Stomach (tissue), 4 donors: ENCODE data around the gene SMG5.

Experiments used
- POLR2A ChIP-seq, 4 donors: fragments of 450-650 bp; IDR thresholded peaks; one replicate each; pipeline ENCODE4 v1.6.1; 2016; ENCODE audit warnings: antibody characterized with exemption in 4 of 4, control low read depth in 2 of 4, mild to moderate bottlenecking in 1 of 4, moderate library complexity in 1 of 4
- POLR2AphosphoS5 ChIP-seq, 3 donors: sonication (generic); formaldehyde crosslinking; IDR thresholded peaks; one replicate each; pipeline ENCODE4 v1.6.1; 2016; ENCODE audit warnings: antibody characterized with exemption in 3 of 3
- TF ChIP-seq, protein P1 (sequence below), 7 experiments: fragments of 450-650 bp in 4 of 7; fragments of 200-600 bp in 3 of 7; sonication (generic) in 3 of 7; IDR thresholded peaks; one replicate each; pipeline ENCODE4 v1.5.1; 2016 to 2019; ENCODE audit warnings: antibody characterized with exemption in 7 of 7, control low read depth in 2 of 7, mild to moderate bottlenecking in 1 of 7

DNA sequence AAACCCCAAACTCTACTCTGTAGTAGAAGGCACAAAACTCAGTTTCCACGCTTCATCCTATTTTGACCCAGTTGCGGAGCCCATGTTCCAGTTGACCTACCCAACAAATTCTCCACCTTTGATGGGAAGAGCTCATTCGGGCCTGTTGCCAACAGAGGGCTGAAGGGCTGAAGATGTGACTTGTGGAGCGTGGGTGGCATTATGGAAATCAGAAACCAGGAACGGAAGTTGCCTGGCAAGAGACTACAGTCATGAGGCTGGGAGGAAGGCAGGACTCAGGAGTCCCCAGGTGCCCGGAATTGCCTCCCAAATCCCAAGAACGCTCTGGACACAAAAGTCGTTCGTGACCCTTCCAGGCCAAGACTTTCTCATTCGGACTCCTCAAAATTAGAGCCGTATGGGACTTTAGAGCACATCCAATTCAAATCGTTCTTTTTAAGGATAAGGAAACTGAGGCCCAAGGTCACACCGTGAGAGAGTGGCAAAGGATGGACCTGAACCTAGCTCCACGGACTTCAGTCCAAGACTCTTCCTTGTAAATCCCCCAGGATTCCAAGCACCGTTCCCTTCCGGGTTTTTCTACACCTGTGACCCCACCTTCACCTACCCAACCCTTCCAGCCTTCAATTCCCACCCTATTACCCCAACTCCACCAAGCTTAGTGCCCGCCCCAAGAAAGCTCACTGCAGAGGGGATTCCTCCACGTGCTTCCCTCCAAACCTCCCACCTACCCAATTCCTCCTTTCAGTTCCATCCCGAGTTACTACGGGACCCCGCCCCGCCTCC, 739 bp downstream of the SMG5 start:
- TF ChIP-seq, protein P1, sequence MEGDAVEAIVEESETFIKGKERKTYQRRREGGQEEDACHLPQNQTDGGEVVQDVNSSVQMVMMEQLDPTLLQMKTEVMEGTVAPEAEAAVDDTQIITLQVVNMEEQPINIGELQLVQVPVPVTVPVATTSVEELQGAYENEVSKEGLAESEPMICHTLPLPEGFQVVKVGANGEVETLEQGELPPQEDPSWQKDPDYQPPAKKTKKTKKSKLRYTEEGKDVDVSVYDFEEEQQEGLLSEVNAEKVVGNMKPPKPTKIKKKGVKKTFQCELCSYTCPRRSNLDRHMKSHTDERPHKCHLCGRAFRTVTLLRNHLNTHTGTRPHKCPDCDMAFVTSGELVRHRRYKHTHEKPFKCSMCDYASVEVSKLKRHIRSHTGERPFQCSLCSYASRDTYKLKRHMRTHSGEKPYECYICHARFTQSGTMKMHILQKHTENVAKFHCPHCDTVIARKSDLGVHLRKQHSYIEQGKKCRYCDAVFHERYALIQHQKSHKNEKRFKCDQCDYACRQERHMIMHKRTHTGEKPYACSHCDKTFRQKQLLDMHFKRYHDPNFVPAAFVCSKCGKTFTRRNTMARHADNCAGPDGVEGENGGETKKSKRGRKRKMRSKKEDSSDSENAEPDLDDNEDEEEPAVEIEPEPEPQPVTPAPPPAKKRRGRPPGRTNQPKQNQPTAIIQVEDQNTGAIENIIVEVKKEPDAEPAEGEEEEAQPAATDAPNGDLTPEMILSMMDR (IDR thresholded peaks at IDR 0.05): no peak
- TF ChIP-seq POLR2AphosphoS5 (IDR thresholded peaks at IDR 0.05) (no peak), POLR2A (IDR thresholded peaks at IDR 0.05) (no peak)
